Mononuclear cell (primary cell): Measurements from ENCODE around the gene CDH18. TPM values are rescaled to one million over a fixed set of nuclear protein-coding genes. Genes with fewer than 3 reads are reported as not detected.

Experiments
- H3K27me3 ChIP-seq: 2 replicates; pipeline ENCODE4 v1.6.0; 2011; ENCODE audit warnings: low read length, control low read depth; ENCODE audit not compliant: insufficient read depth
- H3K4me1 ChIP-seq: 2 replicates; pipeline ENCODE4 v1.5.1; 2011; ENCODE audit warnings: mild to moderate bottlenecking, low read length, control low read depth; ENCODE audit not compliant: insufficient read depth
- H3K4me3 ChIP-seq: 2 replicates; pipeline ENCODE4 v1.5.1; 2011; ENCODE audit warnings: mild to moderate bottlenecking, low read length, moderate library complexity
- H3K9me3 ChIP-seq: 2 replicates; pipeline ENCODE4 v1.5.1; 2011; ENCODE audit warnings: low read depth, mild to moderate bottlenecking, control low read depth, low read length
- total RNA-seq: library from RNA; depleted of rRNA; stranded (reverse); fragments of >200 nt; gene quantifications from one replicate; pipeline ENCODE4 v1.2.3, GENCODE V29; 2012

The CDH18 gene, protein sequence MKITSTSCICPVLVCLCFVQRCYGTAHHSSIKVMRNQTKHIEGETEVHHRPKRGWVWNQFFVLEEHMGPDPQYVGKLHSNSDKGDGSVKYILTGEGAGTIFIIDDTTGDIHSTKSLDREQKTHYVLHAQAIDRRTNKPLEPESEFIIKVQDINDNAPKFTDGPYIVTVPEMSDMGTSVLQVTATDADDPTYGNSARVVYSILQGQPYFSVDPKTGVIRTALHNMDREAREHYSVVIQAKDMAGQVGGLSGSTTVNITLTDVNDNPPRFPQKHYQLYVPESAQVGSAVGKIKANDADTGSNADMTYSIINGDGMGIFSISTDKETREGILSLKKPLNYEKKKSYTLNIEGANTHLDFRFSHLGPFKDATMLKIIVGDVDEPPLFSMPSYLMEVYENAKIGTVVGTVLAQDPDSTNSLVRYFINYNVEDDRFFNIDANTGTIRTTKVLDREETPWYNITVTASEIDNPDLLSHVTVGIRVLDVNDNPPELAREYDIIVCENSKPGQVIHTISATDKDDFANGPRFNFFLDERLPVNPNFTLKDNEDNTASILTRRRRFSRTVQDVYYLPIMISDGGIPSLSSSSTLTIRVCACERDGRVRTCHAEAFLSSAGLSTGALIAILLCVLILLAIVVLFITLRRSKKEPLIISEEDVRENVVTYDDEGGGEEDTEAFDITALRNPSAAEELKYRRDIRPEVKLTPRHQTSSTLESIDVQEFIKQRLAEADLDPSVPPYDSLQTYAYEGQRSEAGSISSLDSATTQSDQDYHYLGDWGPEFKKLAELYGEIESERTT
- not detected for total RNA-seq

DNA sequence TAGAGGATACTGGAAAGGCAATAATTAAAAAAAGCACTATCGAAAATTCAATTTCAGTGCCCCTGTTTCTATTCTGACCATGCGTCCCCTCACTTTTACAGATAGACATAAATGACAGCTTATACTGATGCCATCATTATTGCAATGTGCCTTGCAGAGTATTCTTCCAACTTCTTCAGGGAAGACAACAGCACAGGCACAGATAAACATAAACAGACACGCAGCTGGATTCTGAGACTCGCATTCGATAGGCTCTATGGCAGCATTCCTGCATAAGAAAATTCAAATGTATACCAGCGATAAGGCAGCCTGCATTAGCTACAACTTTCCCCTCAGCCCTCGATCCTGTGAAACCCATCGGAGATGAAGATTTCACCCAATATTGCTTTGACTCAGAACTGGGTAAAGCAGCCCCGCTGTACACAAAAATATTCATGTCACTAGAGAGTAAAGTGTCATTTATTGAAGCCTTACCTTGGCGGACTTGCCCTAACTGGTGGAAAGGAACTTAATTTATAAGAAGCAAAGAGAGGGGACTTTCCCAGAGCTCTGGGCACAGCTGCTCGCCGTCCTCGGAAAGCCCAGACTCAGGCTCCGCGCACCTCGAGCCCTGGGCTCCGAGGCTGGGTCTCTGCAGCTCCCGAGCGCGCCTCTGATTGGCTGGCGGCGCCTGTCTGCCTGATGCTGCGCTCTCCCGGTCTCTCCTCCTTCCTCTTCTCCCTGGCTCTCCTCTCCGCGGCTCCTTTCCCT is at the start of gene CDH18:
Gene CDH18 (minus strand): TSS at position 589 of the 750 bp plus-strand sequence. CDS start 149,214 bp downstream, outside the sequence.
- H3K4me1 ChIP-seq, result no peaks in the 10 kb centered on the region
- H3K4me3 ChIP-seq, result no peak within 1 kb of the TSS
- no peaks in the 10 kb centered on the region for H3K27me3 ChIP-seq
- H3K9me3 ChIP-seq, result no peaks in the 10 kb centered on the region

DNA sequence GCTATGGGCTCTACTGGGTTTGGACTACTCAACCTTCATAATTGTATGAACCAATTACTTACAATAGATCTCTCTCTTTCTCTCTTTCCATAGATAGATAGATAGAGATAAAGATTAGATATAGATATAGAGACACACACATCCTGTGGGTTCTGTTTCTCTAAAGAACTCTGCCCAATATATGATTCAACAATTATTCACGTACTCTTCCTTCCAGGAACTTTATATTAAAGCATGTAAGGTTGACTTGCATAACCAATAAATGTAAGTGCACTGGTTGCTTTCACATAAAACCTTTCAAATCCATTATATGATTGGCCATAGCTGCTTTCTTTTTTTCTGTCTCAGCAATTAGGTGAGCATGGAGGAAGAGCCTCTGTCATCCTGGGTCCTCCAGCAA is 46.7 kb upstream of the CDH18 start:
- Histone ChIP-seq H3K4me1 (no peaks in the 10 kb centered on the region), H3K27me3 (no peaks in the 10 kb centered on the region), H3K4me3 (no peak overlapping the region), H3K9me3 (no peaks in the 10 kb centered on the region)

DNA sequence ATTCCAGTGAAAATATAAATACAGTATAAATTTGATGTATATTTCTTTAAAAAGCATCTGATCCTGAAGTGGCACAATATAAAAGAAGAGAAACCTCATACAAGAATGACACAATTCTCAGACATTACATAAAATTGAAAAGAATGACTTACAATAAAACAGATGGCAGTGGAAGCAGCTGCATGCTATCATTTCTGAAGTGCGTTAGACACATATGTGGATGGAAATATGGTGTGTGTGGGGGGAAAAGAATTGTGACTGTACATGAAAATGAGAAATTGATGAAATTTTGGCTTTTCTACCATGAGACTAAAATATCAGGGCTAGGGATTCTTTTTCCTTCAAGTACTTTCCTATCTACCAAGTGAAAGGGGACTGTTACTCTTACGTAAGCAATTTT is 45.9 kb upstream of the CDH18 start:
- H3K27me3 ChIP-seq, result no peaks in the 10 kb centered on the region
- H3K4me3 ChIP-seq, result no peak overlapping the region
- no peaks in the 10 kb centered on the region for H3K4me1 ChIP-seq
- no peaks in the 10 kb centered on the region for H3K9me3 ChIP-seq

DNA sequence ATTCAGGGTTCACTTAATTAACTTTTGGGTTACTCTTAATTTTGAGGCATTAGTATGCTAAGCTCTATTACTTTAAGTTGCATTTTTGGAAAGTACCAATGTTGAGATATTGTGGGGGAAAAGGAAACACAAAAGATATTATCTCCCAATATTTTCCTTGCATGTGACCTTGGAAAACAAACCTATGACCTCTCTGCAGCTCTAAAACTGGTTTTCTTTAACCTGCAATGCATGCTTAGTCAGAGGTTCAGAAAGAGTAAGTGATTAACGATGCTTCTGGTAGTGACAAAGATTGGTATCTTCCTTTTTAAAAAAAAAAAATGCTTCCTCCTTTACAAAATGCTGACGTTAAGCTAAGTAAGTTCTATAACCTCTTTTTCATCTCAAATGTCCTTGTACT is 44.9 kb upstream of the CDH18 start:
- Histone ChIP-seq H3K4me1 (no peaks in the 10 kb centered on the region), H3K9me3 (no peaks in the 10 kb centered on the region), H3K27me3 (no peaks in the 10 kb centered on the region), H3K4me3 (no peak overlapping the region)

DNA sequence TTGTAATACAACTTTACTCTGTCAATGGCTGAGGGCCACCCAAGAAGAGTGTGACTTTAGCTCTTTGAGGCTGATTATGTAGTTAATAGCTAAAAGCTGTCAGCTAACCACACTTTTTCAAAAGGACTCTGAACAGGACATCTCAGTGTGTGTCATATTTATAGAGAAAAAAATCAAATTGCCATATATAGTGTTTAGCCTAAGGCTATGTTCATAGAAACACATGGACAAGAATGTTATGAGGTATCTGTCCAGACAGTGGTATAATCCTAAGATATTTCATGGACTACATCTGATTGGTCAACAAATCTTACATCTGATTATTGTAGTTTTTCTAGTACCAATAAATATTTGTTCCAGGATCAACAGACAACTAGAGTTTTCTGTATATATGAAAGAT is 42.1 kb upstream of the CDH18 start:
- H3K27me3 ChIP-seq, result no peaks in the 10 kb centered on the region
- H3K4me3 ChIP-seq, result no peak overlapping the region
- no peaks in the 10 kb centered on the region for H3K9me3 ChIP-seq
- no peaks in the 10 kb centered on the region for H3K4me1 ChIP-seq

DNA sequence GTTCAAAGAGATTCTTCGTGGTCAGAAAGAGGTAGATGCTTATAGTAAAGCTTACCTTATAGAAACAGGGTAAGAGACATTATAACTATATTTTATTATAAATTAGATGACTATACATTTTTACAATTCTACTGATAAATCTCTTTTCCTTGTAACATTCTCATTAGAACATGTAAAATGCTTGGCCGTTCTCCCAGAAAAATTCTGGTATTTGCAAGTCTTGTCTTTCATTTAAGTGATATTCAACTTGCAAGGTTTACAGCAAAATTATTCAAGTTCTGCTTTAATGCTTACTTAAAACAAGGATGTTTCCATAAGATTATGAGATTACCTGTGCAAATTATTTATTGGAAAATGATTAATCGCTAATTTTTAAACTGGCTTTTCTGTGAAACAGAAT is 41.3 kb upstream of the CDH18 start:
- no peaks in the 10 kb centered on the region for H3K9me3 ChIP-seq
- H3K27me3 ChIP-seq, result no peaks in the 10 kb centered on the region
- no peak overlapping the region for H3K4me3 ChIP-seq

DNA sequence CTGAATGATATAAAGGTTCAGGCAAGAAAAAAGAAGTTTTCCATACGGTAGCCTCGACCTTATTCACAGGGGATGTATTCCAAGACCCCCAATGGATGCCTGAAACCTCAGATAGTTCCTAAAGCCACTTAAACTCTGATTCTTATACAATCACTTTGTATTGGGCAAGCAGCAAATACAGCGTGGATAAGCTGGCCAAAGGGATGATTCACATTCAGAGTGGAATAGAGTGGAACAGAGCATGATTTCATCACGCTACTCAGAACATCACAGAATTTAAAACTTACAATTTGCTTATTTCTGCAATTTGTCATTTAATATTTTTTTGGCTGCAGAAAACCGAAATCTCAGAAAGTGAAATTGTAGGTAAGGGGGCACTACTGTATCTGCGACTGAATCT is 40.5 kb upstream of the CDH18 start:
- Histone ChIP-seq H3K27me3 (no peaks in the 10 kb centered on the region), H3K4me1 (no peaks in the 10 kb centered on the region), H3K4me3 (no peak overlapping the region), H3K9me3 (no peaks in the 10 kb centered on the region)

More for the DNA sequence above, 41.3 kb upstream of the CDH18 start:
- H3K4me1 ChIP-seq, result no peaks in the 10 kb centered on the region

DNA sequence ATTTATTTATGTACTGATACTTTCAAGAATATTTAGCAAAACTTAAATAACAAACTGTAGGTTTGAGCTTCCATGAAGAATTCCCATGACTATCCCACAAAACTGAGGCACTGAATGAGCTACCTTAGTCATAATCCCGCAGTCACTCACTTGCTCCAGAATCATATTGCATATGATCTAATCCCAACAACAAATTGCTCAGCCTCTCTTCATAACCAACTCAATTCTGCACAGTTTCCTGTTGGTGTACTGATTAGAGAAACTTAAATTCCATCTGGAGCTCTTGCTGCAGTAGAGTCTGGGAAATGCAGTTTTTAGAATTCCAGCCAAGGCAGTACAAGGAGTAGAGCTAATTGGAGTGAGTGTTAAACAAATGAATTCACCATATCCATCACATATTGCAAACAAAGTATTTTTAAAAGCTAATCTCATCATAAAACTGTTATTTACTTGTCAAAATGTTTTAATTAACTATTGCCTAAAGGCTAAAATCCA is 35.7 kb upstream of the CDH18 start:
- Histone ChIP-seq H3K27me3 (no peaks in the 10 kb centered on the region), H3K4me3 (no peak overlapping the region)

DNA sequence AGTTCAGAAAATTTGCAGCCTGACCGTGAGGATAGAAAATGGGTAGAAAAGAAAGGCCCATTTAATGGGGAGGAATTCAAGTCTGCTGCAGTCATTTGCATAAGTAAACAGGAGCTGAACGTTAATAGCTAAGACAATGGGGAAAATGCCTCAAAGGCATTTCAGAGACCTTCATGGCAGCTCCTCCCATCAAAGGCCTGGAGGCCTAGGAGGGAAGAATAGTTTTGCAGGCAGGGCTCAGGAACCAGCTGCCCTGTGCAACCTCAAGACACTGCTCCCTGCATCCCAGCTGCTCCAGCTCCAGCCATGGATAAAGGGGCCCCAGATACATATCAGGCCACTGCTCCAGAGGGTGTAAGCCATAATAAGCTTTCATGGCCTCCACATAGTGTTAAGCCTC is 32.2 kb upstream of the CDH18 start:
- Histone ChIP-seq H3K27me3 (no peaks in the 10 kb centered on the region), H3K4me3 (no peak overlapping the region), H3K4me1 (no peaks in the 10 kb centered on the region), H3K9me3 (peaks cover 6% of the 10 kb centered on the region)

More for the DNA sequence above, 35.7 kb upstream of the CDH18 start:
- Histone ChIP-seq H3K4me1 (no peaks in the 10 kb centered on the region), H3K9me3 (no peaks in the 10 kb centered on the region)

DNA sequence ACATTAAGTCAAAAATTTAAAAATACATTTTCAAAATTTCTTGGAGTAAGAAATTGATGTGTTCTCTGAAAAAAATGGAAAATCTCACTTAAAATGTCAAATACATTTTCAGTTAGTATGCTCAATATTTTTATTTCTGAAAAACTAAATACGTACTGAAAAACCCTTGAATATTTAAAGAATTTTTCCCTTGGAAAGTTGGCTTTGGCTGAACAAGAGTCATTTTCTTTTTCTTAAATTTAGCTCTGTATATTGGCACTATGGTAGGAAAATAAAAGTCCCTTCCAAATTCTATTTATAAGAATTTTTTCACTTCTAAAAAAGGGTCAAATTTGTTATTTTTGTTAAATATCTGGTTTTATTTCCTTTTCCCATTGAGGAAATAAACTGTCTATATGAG is 29.0 kb upstream of the CDH18 start:
- Histone ChIP-seq H3K27me3 (no peaks in the 10 kb centered on the region), H3K9me3 (peaks cover 10% of the 10 kb centered on the region), H3K4me3 (no peak overlapping the region), H3K4me1 (no peaks in the 10 kb centered on the region)

DNA sequence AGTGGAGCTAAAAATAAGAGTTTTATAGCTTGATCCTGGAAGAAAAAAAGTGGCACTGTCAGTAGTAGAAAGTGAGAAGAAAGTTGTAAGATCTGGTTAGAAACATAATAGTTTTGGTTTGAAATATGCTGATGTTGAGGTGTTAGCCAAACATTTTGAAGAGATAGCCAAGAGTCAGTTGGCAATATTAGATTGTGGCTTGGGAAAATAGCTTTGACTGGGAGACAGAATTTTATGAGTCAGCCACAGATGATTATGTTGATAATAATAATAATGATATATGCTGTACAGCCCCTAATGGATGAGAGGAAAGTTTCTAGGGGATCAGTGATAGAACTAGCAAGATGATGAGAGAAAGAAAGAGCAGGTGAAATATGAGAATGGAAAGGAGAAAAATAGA is 12.4 kb upstream of the CDH18 start:
- H3K4me1 ChIP-seq, result no peaks in the 10 kb centered on the region
- no peaks in the 10 kb centered on the region for H3K27me3 ChIP-seq
- no peaks in the 10 kb centered on the region for H3K9me3 ChIP-seq
- no peak overlapping the region for H3K4me3 ChIP-seq

DNA sequence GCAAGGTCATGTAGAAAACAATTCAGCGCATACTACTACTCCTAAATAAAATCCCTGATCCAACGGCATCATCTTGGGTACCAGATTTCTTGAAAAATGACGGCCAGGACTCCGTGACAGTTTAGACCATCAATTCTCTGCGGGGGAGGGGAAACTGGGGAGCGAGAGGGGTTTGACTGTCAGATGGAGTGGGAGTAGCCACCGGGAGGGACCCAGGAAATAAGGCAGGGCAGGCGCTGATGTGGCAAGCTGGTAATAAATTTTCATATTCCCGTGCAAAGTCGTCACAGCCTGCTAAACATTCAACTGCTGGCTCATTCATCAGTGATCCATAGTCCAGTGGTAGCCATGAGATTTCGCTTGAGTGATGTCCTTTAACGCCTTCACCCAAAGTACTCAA is 457 bp upstream of the CDH18 start:
- Histone ChIP-seq H3K4me1 (no peaks in the 10 kb centered on the region), H3K27me3 (no peaks in the 10 kb centered on the region), H3K4me3 (no peak overlapping the region), H3K9me3 (no peaks in the 10 kb centered on the region)

DNA sequence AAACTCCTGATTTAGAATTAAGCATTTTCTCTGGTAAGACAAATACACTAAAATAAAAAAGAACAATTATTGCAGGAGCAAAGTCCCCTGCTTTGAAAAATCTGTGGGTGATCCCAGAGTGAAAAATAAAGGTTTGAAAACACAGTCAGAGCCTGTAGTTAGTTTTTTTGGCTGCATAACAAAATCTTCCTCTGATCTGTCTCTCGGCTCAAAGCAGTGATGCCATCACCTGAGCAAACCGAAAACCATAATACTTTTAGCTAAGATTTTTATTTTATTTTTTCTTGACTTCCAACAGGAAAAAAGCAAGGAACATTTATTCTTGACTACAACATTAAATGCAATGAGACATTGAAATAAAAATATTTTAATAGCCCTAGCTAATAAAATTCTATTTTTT is 1.2 kb downstream of the CDH18 start:
- Histone ChIP-seq H3K4me1 (no peaks in the 10 kb centered on the region), H3K27me3 (no peaks in the 10 kb centered on the region)

DNA sequence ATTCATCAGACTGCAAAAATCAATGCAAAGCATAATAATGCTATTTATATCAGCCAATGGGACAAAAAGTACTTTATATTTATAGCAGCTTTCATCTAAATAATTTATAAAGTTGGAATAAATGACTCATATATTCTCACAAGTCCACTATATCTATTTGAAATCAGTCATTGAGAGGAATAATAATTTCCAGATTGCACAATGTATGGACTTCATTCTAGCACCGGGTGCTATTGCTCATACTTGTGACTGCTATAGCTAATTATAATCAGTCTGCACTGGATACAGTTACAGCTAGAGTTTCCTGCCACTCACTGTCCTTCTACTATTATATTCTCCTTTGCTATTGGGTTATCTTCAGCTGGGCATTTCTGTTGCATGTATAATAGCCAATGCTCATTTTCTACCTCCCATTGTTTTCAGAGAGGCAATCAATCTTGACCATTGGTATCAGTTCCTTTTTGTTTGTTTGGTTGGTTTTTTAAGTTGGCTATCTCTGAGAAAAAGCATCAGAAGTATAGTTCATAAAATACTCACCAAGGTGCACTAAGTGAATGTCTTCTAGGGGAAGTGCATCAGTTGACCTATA is 1.9 kb downstream of the CDH18 start:
- H3K4me3 ChIP-seq, result no peak overlapping the region
- H3K27me3 ChIP-seq, result no peaks in the 10 kb centered on the region
- H3K4me1 ChIP-seq, result no peaks in the 10 kb centered on the region
- no peaks in the 10 kb centered on the region for H3K9me3 ChIP-seq

More for the DNA sequence above, 1.2 kb downstream of the CDH18 start:
- H3K4me3 ChIP-seq, result no peak overlapping the region
- no peaks in the 10 kb centered on the region for H3K9me3 ChIP-seq
